Peyer's patch (tissue), 4 donors: Measurements from ENCODE around the gene RETSAT. TPM values are rescaled to one million over a fixed set of nuclear protein-coding genes. Genes with fewer than 3 reads are reported as not detected.
A peak's percentile ranks its signal among the peaks of the same experiment; 100 is the strongest.
"Not testable (repeated sequence)": the region's sequence is repeated elsewhere in the genome, so short reads cannot be mapped to it uniquely, and the experiment has no call there.

Source experiments
- DNase-seq, 3 donors: peaks; one replicate each; pipeline ENCODE4 v3.0.0-alpha.2; 2017 to 2019
- H3K27ac ChIP-seq, 4 donors: fragments of 200-600 bp; sonication (generic); one replicate each; pipeline ENCODE4 v1.5.1; 2016 to 2019
- H3K27me3 ChIP-seq, 2 donors: fragments of 200-600 bp; sonication (generic); one replicate each; pipeline ENCODE4 v1.5.1; 2019
- H3K36me3 ChIP-seq, 3 donors: fragments of 200-600 bp; sonication (generic); one replicate each; pipeline ENCODE4 v1.5.1; 2016 to 2019
- H3K4me1 ChIP-seq, 4 donors: fragments of 200-600 bp; sonication (generic); one replicate each; pipeline ENCODE4 v1.5.1; 2016 to 2019
- H3K4me3 ChIP-seq, 4 donors: fragments of 200-600 bp; sonication (generic); 1 replicate in 3 of 4; 2 replicates in 1 of 4; pipeline ENCODE4 v1.5.1; 2016 to 2019; ENCODE audit warnings: mild to moderate bottlenecking in 1 of 4
- H3K9me3 ChIP-seq, 4 donors: fragments of 200-600 bp; sonication (generic); one replicate each; pipeline ENCODE4 v1.5.1; 2016 to 2019; ENCODE audit warnings: mild to moderate bottlenecking in 1 of 4
- CTCF ChIP-seq, 6 experiments: fragments of 450-650 bp in 4 of 6; fragments of 200-600 bp in 2 of 6; sonication (generic) in 1 of 6; IDR thresholded peaks; one replicate each; pipeline ENCODE4 v1.5.1; 2017 to 2019; ENCODE audit warnings: antibody characterized with exemption in 6 of 6, mild to moderate bottlenecking in 3 of 6, moderate library complexity in 1 of 6
- POLR2A ChIP-seq, 2 donors: fragments of 450-650 bp; IDR thresholded peaks; one replicate each; pipeline ENCODE4 v1.5.1; 2017; ENCODE audit warnings: antibody characterized with exemption in 2 of 2, mild to moderate bottlenecking in 2 of 2, moderate library complexity in 2 of 2
- total RNA-seq, 4 donors: library from RNA; depleted of rRNA; stranded (reverse); fragments of >200 nt; gene quantifications; one replicate each; pipeline ENCODE4 v1.1.0, GENCODE V29; 2016

RETSAT gene
- total RNA-seq, 4 donors from 2014 or later, result 47.0 to 719 (median 473) TPM

- TF ChIP-seq CTCF (IDR thresholded peaks at IDR 0.05) (no peak), POLR2A (IDR thresholded peaks at IDR 0.05) (no peak)
Measured at GRCh38 chr2:85376291-85377065, 22.1 kb upstream of the RETSAT start.

GRCh38 chr2:85371045-85371444 is 16.7 kb upstream of the RETSAT start:
- H3K9me3 ChIP-seq, result no peaks in the 10 kb centered on the region
- peak in 1 of 3 donors; percentile 39 for DNase-seq
- TF ChIP-seq POLR2A (IDR thresholded peaks at IDR 0.05) (no peak), CTCF (IDR thresholded peaks at IDR 0.05) (no peak)
- H3K4me1 ChIP-seq, result no peaks in the 10 kb centered on the region
- H3K27ac ChIP-seq, result no peak overlapping the region
- H3K4me3 ChIP-seq, result no peak overlapping the region
- H3K27me3 ChIP-seq, result no peaks in the 10 kb centered on the region
- H3K36me3 ChIP-seq, result peaks cover 0 to 37% (median 0%) of the 10 kb centered on the region in 3 donors

More at GRCh38 chr2:85376291-85377065, 22.1 kb upstream of the RETSAT start:
- DNase-seq, result peak in 1 of 3 donors; percentile 26
- no peak overlapping the region for H3K27ac ChIP-seq
- peaks cover 0 to 57% (median 0%) of the 10 kb centered on the region in 3 donors for H3K36me3 ChIP-seq
- H3K9me3 ChIP-seq, result no peaks in the 10 kb centered on the region
- H3K4me1 ChIP-seq, result no peaks in the 10 kb centered on the region
- H3K4me3 ChIP-seq, result no peak overlapping the region
- no peaks in the 10 kb centered on the region for H3K27me3 ChIP-seq

GRCh38 chr2:85369500-85369899 is 15.2 kb upstream of the RETSAT start:
- Histone ChIP-seq H3K27ac (no peak overlapping the region), H3K4me1 (no peaks in the 10 kb centered on the region), H3K36me3 (peaks cover 0 to 37% (median 0%) of the 10 kb centered on the region in 3 donors), H3K9me3 (no peaks in the 10 kb centered on the region), H3K27me3 (no peaks in the 10 kb centered on the region), H3K4me3 (no peak overlapping the region)
- peak in 1 of 3 donors; percentile 39 for DNase-seq
- no peak for TF ChIP-seq POLR2A (IDR thresholded peaks at IDR 0.05)
- TF ChIP-seq CTCF (IDR thresholded peaks at IDR 0.05), result no peak

- Histone ChIP-seq H3K36me3 (peaks cover 0 to 37% (median 0%) of the 10 kb centered on the region in 3 donors), H3K4me3 (no peak overlapping the region), H3K9me3 (no peaks in the 10 kb centered on the region), H3K27me3 (no peaks in the 10 kb centered on the region), H3K27ac (no peak overlapping the region), H3K4me1 (no peaks in the 10 kb centered on the region)
- TF ChIP-seq POLR2A (IDR thresholded peaks at IDR 0.05) (no peak), CTCF (IDR thresholded peaks at IDR 0.05) (no peak)
- peak in 1 of 3 donors; percentile 17 for DNase-seq
Measured at GRCh38 chr2:85368921-85369320, 14.6 kb upstream of the RETSAT start.

GRCh38 chr2:85367180-85367579 is 12.9 kb upstream of the RETSAT start:
- H3K27ac ChIP-seq, result no peak overlapping the region
- no peaks in the 10 kb centered on the region for H3K27me3 ChIP-seq
- no peak overlapping the region for H3K4me3 ChIP-seq
- H3K36me3 ChIP-seq, result peaks cover 0 to 41% (median 0%) of the 10 kb centered on the region in 3 donors
- no peak for TF ChIP-seq POLR2A (IDR thresholded peaks at IDR 0.05)
- TF ChIP-seq CTCF (IDR thresholded peaks at IDR 0.05), result no peak
- H3K4me1 ChIP-seq, result no peaks in the 10 kb centered on the region
- DNase-seq, result peak in 1 of 3 donors; percentile 19
- H3K9me3 ChIP-seq, result no peaks in the 10 kb centered on the region

- not testable (repeated sequence) for H3K27me3 ChIP-seq, H3K4me3 ChIP-seq, H3K4me1 ChIP-seq, H3K27ac ChIP-seq, H3K9me3 ChIP-seq
- H3K36me3 ChIP-seq, result peaks cover 0 to 27% (median 0%) of the 10 kb centered on the region in 3 donors
- DNase-seq, result peak in 1 of 3 donors; percentile 19
Measured at GRCh38 chr2:85362653-85363387, 8.5 kb upstream of the RETSAT start.
